ENCODE data around the gene NTN1. TPM values are rescaled to one million over a fixed set of nuclear protein-coding genes. Genes with fewer than 3 reads are reported as not detected.

The NTN1 gene
- total RNA-seq, 3 donors from 2014 or later = 2.2 to 3.7 (median 3.3) TPM

GRCh38 chr17:9231449-9232154, 210.3 kb downstream of the NTN1 start:
- no peak overlapping the region for H3K4me3 ChIP-seq
- DNase-seq (ENCODE audit: low spot score in 2 of 2) = no peak
- H3K4me1 ChIP-seq = no peaks in the 10 kb centered on the region
- TF ChIP-seq CTCF (IDR thresholded peaks at IDR 0.05) = no peak
- no peaks in the 10 kb centered on the region for H3K27me3 ChIP-seq
- H3K9me3 ChIP-seq = no peaks in the 10 kb centered on the region
- intact Hi-C loops (cut with DNase I; ENCODE audit: low total_unique reads) = no loop called here
- no peak overlapping the region for H3K27ac ChIP-seq
- H3K36me3 ChIP-seq = no peaks in the 10 kb centered on the region

- Histone ChIP-seq H3K36me3 (no peaks in the 10 kb centered on the region), H3K4me1 (no peaks in the 10 kb centered on the region), H3K4me3 (no peak overlapping the region), H3K27me3 (no peaks in the 10 kb centered on the region), H3K9me3 (no peaks in the 10 kb centered on the region), H3K27ac (no peak overlapping the region)
- intact Hi-C loops (cut with DNase I; ENCODE audit: low total_unique reads) = no loop called here
- DNase-seq (ENCODE audit: low spot score in 2 of 2) = no peak
- TF ChIP-seq CTCF (IDR thresholded peaks at IDR 0.05) = no peak
- no peak for TF ChIP-seq POLR2AphosphoS5 (IDR thresholded peaks at IDR 0.05)
- no peak for TF ChIP-seq POLR2A (IDR thresholded peaks at IDR 0.05)
These were observed 210.8 kb downstream of the NTN1 start for GRCh38 chr17:9232155-9232475.

- H3K27ac ChIP-seq = no peak overlapping the region
- H3K9me3 ChIP-seq = no peaks in the 10 kb centered on the region
- no peak overlapping the region for H3K4me3 ChIP-seq
- no peaks in the 10 kb centered on the region for H3K27me3 ChIP-seq
- TF ChIP-seq CTCF (IDR thresholded peaks at IDR 0.05) (no peak), POLR2AphosphoS5 (IDR thresholded peaks at IDR 0.05) (peak in 1 of 3 donors; percentile 39)
- no peaks in the 10 kb centered on the region for H3K36me3 ChIP-seq
- DNase-seq (ENCODE audit: low spot score in 2 of 2) = no peak
- intact Hi-C loops (cut with DNase I; ENCODE audit: low total_unique reads) = no loop called here
- no peaks in the 10 kb centered on the region for H3K4me1 ChIP-seq
These were observed 211.4 kb downstream of the NTN1 start for GRCh38 chr17:9232591-9233270.

GRCh38 chr17:9233271-9233599, 211.9 kb downstream of the NTN1 start:
- TF ChIP-seq CTCF (IDR thresholded peaks at IDR 0.05) = no peak
- no peak for TF ChIP-seq POLR2AphosphoS5 (IDR thresholded peaks at IDR 0.05)
- TF ChIP-seq POLR2A (IDR thresholded peaks at IDR 0.05) = no peak
- DNase-seq (ENCODE audit: low spot score in 2 of 2) = no peak
- H3K27ac ChIP-seq = no peak overlapping the region
- intact Hi-C loops (cut with DNase I; ENCODE audit: low total_unique reads) = no loop called here
- H3K9me3 ChIP-seq = no peaks in the 10 kb centered on the region
- no peaks in the 10 kb centered on the region for H3K36me3 ChIP-seq
- H3K27me3 ChIP-seq = no peaks in the 10 kb centered on the region
- no peaks in the 10 kb centered on the region for H3K4me1 ChIP-seq
- no peak overlapping the region for H3K4me3 ChIP-seq

- no peak for DNase-seq (ENCODE audit: low spot score in 2 of 2)
- intact Hi-C loops (cut with DNase I; ENCODE audit: low total_unique reads) = no loop called here
- Histone ChIP-seq H3K4me3 (no peak overlapping the region), H3K27ac (no peak overlapping the region), H3K27me3 (no peaks in the 10 kb centered on the region), H3K36me3 (no peaks in the 10 kb centered on the region), H3K4me1 (no peaks in the 10 kb centered on the region), H3K9me3 (no peaks in the 10 kb centered on the region)
- TF ChIP-seq POLR2A (IDR thresholded peaks at IDR 0.05) (no peak), POLR2AphosphoS5 (IDR thresholded peaks at IDR 0.05) (no peak), CTCF (IDR thresholded peaks at IDR 0.05) (no peak)
These were observed 212.5 kb downstream of the NTN1 start for GRCh38 chr17:9233761-9234160.

All from breast epithelium (tissue), 4 donors.